WI38 (cell line): ENCODE data around the gene CTPS2.

ENCODE experiments used
- H3K4me3 ChIP-seq: 2 replicates; pipeline ENCODE4 v1.5.1; 2011; ENCODE audit warnings: low read depth, mild to moderate bottlenecking, control low read depth, low read length
- CTCF ChIP-seq: IDR thresholded peaks from 2 replicates; pipeline ENCODE4 v1.5.1; 2012; ENCODE audit warnings: low read depth, mild to moderate bottlenecking, control low read depth, low read length

CTPS2 gene

GRCh38 chrX:16573781-16574180, 138.7 kb downstream of the CTPS2 start:
- TF ChIP-seq CTCF: no peak
- H3K4me3 ChIP-seq: no peak overlapping the region

GRCh38 chrX:16567681-16568080, 144.8 kb downstream of the CTPS2 start:
- no peak overlapping the region for H3K4me3 ChIP-seq
- TF ChIP-seq CTCF: no peak

GRCh38 chrX:16566571-16566970, 145.9 kb downstream of the CTPS2 start:
- no peak for TF ChIP-seq CTCF
- no peak overlapping the region for H3K4me3 ChIP-seq

GRCh38 chrX:16560173-16560572, 152.3 kb downstream of the CTPS2 start:
- H3K4me3 ChIP-seq: no peak overlapping the region
- TF ChIP-seq CTCF: no peak

- no peak for TF ChIP-seq CTCF
- no peak overlapping the region for H3K4me3 ChIP-seq
Measured at GRCh38 chrX:16559206-16559619, 153.3 kb downstream of the CTPS2 start.

GRCh38 chrX:16558489-16558888, 154.0 kb downstream of the CTPS2 start:
- TF ChIP-seq CTCF: no peak
- no peak overlapping the region for H3K4me3 ChIP-seq

GRCh38 chrX:16552546-16552945, 159.9 kb downstream of the CTPS2 start:
- H3K4me3 ChIP-seq: no peak overlapping the region
- TF ChIP-seq CTCF: no peak
